Liver (tissue), 9 donors: ENCODE measurements around the gene HSPB2. TPM values are rescaled to one million over a fixed set of nuclear protein-coding genes. Genes with fewer than 3 reads are reported as not detected.

Source experiments
- DNase-seq: peaks from one replicate; pipeline ENCODE4 v3.0.0-alpha.2; 2017; ENCODE audit warnings: low spot score
- H3K27ac ChIP-seq, 2 donors: one replicate each; pipeline ENCODE4 v1.7.0; 2013; ENCODE audit warnings: inconsistent platforms in 2 of 2, low read length in 2 of 2, control low read depth in 1 of 2, low read depth in 1 of 2, mild to moderate bottlenecking in 1 of 2
- H3K27me3 ChIP-seq, 4 donors: one replicate each; pipeline versions ENCODE4 v1.6.1 to v1.7.0; 2013; ENCODE audit warnings: low read length in 3 of 4, inconsistent platforms in 1 of 4, mild to moderate bottlenecking in 1 of 4, moderate library complexity in 1 of 4; ENCODE audit not compliant: control insufficient read depth in 4 of 4, insufficient read depth in 4 of 4
- H3K36me3 ChIP-seq, 4 donors: one replicate each; pipeline versions ENCODE4 v1.6.1 to v1.7.0; 2013; ENCODE audit warnings: low read length in 3 of 4, mild to moderate bottlenecking in 3 of 4, low read depth in 1 of 4, moderate library complexity in 1 of 4; ENCODE audit not compliant: control insufficient read depth in 4 of 4, insufficient read depth in 3 of 4
- H3K4me1 ChIP-seq, 4 donors: one replicate each; pipeline versions ENCODE4 v1.6.1 to v1.7.0; 2013; ENCODE audit warnings: low read length in 3 of 4, mild to moderate bottlenecking in 3 of 4, moderate library complexity in 1 of 4; ENCODE audit not compliant: control insufficient read depth in 4 of 4, insufficient read depth in 4 of 4
- H3K4me3 ChIP-seq, 3 donors: one replicate each; pipeline versions ENCODE4 v1.6.1 to v1.7.0; 2013; ENCODE audit warnings: low read length in 3 of 3, control low read depth in 1 of 3, low read depth in 1 of 3, mild to moderate bottlenecking in 1 of 3
- H3K9ac ChIP-seq, 2 donors: one replicate each; pipeline ENCODE4 v1.7.0; 2013; ENCODE audit warnings: low read length in 2 of 2, mild to moderate bottlenecking in 2 of 2, moderate library complexity in 2 of 2, control low read depth in 1 of 2, low read depth in 1 of 2
- H3K9me3 ChIP-seq, 4 donors: one replicate each; pipeline versions ENCODE4 v1.6.1 to v1.7.0; 2013; ENCODE audit warnings: low read length in 3 of 4; ENCODE audit not compliant: control insufficient read depth in 4 of 4
- EGR1 ChIP-seq, 2 donors: IDR thresholded peaks; 2 replicates each; pipeline ENCODE4 v1.6.1; 2016 to 2018; ENCODE audit warnings: antibody characterized with exemption in 2 of 2, low read depth in 2 of 2
- FOXA1 ChIP-seq: IDR thresholded peaks from 2 replicates; pipeline ENCODE4 v1.6.1; 2016; ENCODE audit warnings: antibody characterized with exemption
- FOXA2 ChIP-seq: IDR thresholded peaks from 2 replicates; pipeline ENCODE4 v1.6.1; 2016; ENCODE audit warnings: antibody characterized with exemption
- GABPA ChIP-seq, 2 donors: IDR thresholded peaks in 1 of 2; conservative IDR thresholded peaks in 1 of 2; 2 replicates each; pipeline ENCODE4 v1.6.1; 2016; ENCODE audit warnings: antibody characterized with exemption in 2 of 2, mild to moderate bottlenecking in 1 of 2, moderate library complexity in 1 of 2
- HNF4A ChIP-seq, 2 donors: conservative IDR thresholded peaks; 2 replicates each; pipeline ENCODE4 v1.6.1; 2016; ENCODE audit warnings: antibody characterized with exemption in 2 of 2, mild to moderate bottlenecking in 2 of 2
- HNF4G ChIP-seq: IDR thresholded peaks from 2 replicates; pipeline ENCODE4 v1.6.1; 2016; ENCODE audit warnings: antibody characterized with exemption
- JUND ChIP-seq, 2 donors: IDR thresholded peaks; 2 replicates each; pipeline ENCODE4 v1.6.1; 2016; ENCODE audit warnings: antibody characterized with exemption in 2 of 2
- NR2F2 ChIP-seq: IDR thresholded peaks from 2 replicates; pipeline ENCODE4 v1.6.1; 2016; ENCODE audit warnings: antibody characterized with exemption
- RAD21 ChIP-seq, 2 donors: IDR thresholded peaks; 2 replicates each; pipeline ENCODE4 v1.6.1; 2016; ENCODE audit warnings: antibody characterized with exemption in 2 of 2, mild to moderate bottlenecking in 2 of 2
- RXRA ChIP-seq, 2 donors: IDR thresholded peaks; 2 replicates each; pipeline ENCODE4 v1.6.1; 2017 to 2018; ENCODE audit warnings: antibody characterized with exemption in 2 of 2, mild to moderate bottlenecking in 1 of 2
- SP1 ChIP-seq: IDR thresholded peaks from 2 replicates; pipeline ENCODE4 v1.6.1; 2018; ENCODE audit warnings: antibody characterized with exemption, mild to moderate bottlenecking
- TAF1 ChIP-seq: conservative IDR thresholded peaks from 2 replicates; pipeline ENCODE4 v1.6.1; 2016; ENCODE audit warnings: antibody characterized with exemption, mild to moderate bottlenecking
- YY1 ChIP-seq: IDR thresholded peaks from 2 replicates; pipeline ENCODE4 v1.6.1; 2016; ENCODE audit warnings: antibody characterized with exemption, mild to moderate bottlenecking
- WGBS: extraction: QIAGEN DNeasy Blood & Tissue Kit; methylation state at CpG from one replicate; pipeline ENCODE4 v1.1.7; 2013; 5-methylcytosine and 5-hydroxymethylcytosine counted together
- polyA plus RNA-seq, 2 donors: library from polyadenylated mRNA; stranded (reverse) in 1 of 2; unstranded in 1 of 2; fragments of 200-250 nt in 1 of 2; fragments of >200 nt in 1 of 2; fragmentation: Nextera tagmentation in 1 of 2; extraction: Ambion mirVana in 1 of 2; gene quantifications; one replicate each; pipeline versions ENCODE4 v1.2.1 to v1.2.3, GENCODE V29; 2013 to 2015
- total RNA-seq, 2 donors: library from RNA; depleted of rRNA; stranded (reverse); fragments of >200 nt; gene quantifications; one replicate each; pipeline ENCODE4 v1.2.3, GENCODE V29; 2014
- TF ChIP-seq, protein P1 (sequence below): fragments of 150-350 bp; IDR thresholded peaks from 2 replicates; pipeline ENCODE4 v1.5.1; 2017; ENCODE audit warnings: improper control_type of control experiment, low read depth, low read length; ENCODE audit not compliant: missing input control
- TF ChIP-seq, protein P2 (sequence below): IDR thresholded peaks from 2 replicates; pipeline ENCODE4 v1.6.1; 2016; ENCODE audit warnings: antibody characterized with exemption
- TF ChIP-seq, protein P3 (sequence below): IDR thresholded peaks from 2 replicates; pipeline ENCODE4 v1.6.1; 2016; ENCODE audit warnings: antibody characterized with exemption, mild to moderate bottlenecking
- TF ChIP-seq, protein P4 (sequence below): IDR thresholded peaks from 2 replicates; pipeline ENCODE4 v1.6.1; 2016; ENCODE audit warnings: antibody characterized with exemption
- TF ChIP-seq, protein P5 (sequence below): IDR thresholded peaks from 2 replicates; pipeline ENCODE4 v1.6.1; 2016; ENCODE audit warnings: antibody characterized with exemption
- donor health status: healthy.
- donor health status: healthy.
- donor health status: healthy.
- donor health status: healthy.
- donor health status: healthy.

Gene HSPB2
- total and polyA plus RNA-seq, 4 donors: 0.14 to 0.85 (median 0.61) TPM; not detected in 1

DNA sequence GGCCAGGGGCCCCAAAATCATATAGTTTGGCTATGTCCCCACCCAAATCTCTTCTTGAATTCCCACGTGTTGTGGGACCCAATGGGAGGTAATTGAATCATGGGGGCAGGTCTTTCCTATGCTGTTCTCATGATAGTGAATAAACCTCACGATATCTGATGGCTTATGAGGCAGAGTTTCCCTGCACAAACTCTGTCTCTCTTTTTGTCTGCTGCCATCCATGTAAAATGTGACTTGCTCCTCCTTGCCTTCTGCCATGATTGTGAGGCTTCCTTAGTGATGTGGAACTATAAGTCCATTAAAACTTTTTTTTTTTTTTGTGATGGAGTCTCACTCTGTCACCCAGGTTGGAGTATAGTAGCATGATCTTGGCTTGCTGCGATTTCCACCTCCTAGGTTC, 39.0 kb downstream of the HSPB2 start:
- no peak overlapping the region for H3K4me3 ChIP-seq
- WGBS: 97% methylated on average over 3 of the region's 3 CpGs
- no peaks in the 10 kb centered on the region for H3K9me3 ChIP-seq
- H3K27me3 ChIP-seq: no peaks in the 10 kb centered on the region
- peaks cover 0 to 3% (median 0%) of the 10 kb centered on the region in 4 donors for H3K4me1 ChIP-seq
- no peak overlapping the region for H3K27ac ChIP-seq
- no peak for DNase-seq
- TF ChIP-seq, protein P1, sequence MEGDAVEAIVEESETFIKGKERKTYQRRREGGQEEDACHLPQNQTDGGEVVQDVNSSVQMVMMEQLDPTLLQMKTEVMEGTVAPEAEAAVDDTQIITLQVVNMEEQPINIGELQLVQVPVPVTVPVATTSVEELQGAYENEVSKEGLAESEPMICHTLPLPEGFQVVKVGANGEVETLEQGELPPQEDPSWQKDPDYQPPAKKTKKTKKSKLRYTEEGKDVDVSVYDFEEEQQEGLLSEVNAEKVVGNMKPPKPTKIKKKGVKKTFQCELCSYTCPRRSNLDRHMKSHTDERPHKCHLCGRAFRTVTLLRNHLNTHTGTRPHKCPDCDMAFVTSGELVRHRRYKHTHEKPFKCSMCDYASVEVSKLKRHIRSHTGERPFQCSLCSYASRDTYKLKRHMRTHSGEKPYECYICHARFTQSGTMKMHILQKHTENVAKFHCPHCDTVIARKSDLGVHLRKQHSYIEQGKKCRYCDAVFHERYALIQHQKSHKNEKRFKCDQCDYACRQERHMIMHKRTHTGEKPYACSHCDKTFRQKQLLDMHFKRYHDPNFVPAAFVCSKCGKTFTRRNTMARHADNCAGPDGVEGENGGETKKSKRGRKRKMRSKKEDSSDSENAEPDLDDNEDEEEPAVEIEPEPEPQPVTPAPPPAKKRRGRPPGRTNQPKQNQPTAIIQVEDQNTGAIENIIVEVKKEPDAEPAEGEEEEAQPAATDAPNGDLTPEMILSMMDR: no peak
- TF ChIP-seq RXRA (IDR thresholded peaks at IDR 0.05) (no peak), EGR1 (IDR thresholded peaks at IDR 0.05; ENCODE audit: low read depth in 2 of 2) (no peak), HNF4A (conservative IDR thresholded peaks at IDR 0.05) (no peak), RAD21 (IDR thresholded peaks at IDR 0.05) (no peak), FOXA1 (no peak), TAF1 (no peak), HNF4G (no peak), GABPA (IDR thresholded peaks at IDR 0.05 in 1 of 2, conservative IDR thresholded peaks at IDR 0.05 in 1 of 2) (no peak), SP1 (no peak), JUND (IDR thresholded peaks at IDR 0.05) (no peak), NR2F2 (no peak), YY1 (no peak), FOXA2 (no peak)
- TF ChIP-seq, protein P2, sequence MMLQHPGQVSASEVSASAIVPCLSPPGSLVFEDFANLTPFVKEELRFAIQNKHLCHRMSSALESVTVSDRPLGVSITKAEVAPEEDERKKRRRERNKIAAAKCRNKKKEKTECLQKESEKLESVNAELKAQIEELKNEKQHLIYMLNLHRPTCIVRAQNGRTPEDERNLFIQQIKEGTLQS: no peak
- TF ChIP-seq, protein P3, sequence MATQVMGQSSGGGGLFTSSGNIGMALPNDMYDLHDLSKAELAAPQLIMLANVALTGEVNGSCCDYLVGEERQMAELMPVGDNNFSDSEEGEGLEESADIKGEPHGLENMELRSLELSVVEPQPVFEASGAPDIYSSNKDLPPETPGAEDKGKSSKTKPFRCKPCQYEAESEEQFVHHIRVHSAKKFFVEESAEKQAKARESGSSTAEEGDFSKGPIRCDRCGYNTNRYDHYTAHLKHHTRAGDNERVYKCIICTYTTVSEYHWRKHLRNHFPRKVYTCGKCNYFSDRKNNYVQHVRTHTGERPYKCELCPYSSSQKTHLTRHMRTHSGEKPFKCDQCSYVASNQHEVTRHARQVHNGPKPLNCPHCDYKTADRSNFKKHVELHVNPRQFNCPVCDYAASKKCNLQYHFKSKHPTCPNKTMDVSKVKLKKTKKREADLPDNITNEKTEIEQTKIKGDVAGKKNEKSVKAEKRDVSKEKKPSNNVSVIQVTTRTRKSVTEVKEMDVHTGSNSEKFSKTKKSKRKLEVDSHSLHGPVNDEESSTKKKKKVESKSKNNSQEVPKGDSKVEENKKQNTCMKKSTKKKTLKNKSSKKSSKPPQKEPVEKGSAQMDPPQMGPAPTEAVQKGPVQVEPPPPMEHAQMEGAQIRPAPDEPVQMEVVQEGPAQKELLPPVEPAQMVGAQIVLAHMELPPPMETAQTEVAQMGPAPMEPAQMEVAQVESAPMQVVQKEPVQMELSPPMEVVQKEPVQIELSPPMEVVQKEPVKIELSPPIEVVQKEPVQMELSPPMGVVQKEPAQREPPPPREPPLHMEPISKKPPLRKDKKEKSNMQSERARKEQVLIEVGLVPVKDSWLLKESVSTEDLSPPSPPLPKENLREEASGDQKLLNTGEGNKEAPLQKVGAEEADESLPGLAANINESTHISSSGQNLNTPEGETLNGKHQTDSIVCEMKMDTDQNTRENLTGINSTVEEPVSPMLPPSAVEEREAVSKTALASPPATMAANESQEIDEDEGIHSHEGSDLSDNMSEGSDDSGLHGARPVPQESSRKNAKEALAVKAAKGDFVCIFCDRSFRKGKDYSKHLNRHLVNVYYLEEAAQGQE: no peak
- TF ChIP-seq, protein P4, sequence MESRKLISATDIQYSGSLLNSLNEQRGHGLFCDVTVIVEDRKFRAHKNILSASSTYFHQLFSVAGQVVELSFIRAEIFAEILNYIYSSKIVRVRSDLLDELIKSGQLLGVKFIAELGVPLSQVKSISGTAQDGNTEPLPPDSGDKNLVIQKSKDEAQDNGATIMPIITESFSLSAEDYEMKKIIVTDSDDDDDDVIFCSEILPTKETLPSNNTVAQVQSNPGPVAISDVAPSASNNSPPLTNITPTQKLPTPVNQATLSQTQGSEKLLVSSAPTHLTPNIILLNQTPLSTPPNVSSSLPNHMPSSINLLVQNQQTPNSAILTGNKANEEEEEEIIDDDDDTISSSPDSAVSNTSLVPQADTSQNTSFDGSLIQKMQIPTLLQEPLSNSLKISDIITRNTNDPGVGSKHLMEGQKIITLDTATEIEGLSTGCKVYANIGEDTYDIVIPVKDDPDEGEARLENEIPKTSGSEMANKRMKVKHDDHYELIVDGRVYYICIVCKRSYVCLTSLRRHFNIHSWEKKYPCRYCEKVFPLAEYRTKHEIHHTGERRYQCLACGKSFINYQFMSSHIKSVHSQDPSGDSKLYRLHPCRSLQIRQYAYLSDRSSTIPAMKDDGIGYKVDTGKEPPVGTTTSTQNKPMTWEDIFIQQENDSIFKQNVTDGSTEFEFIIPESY: no peak
- TF ChIP-seq, protein P5, sequence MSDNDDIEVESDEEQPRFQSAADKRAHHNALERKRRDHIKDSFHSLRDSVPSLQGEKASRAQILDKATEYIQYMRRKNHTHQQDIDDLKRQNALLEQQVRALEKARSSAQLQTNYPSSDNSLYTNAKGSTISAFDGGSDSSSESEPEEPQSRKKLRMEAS: no peak
- H3K9ac ChIP-seq: no peak overlapping the region
- no peaks in the 10 kb centered on the region for H3K36me3 ChIP-seq
